Transverse colon (tissue), 4 donors: ENCODE data around the gene PLXNA2.

ENCODE experiments used
- EP300 ChIP-seq: sonication (generic); formaldehyde crosslinking; IDR thresholded peaks from one replicate; pipeline ENCODE4 v1.6.1; 2017; ENCODE audit warnings: antibody characterized with exemption, low read depth
- POLR2A ChIP-seq: fragments of 450-650 bp; IDR thresholded peaks from one replicate; pipeline ENCODE4 v1.6.1; 2016; ENCODE audit warnings: antibody characterized with exemption, mild to moderate bottlenecking, moderate library complexity
- POLR2AphosphoS5 ChIP-seq, 3 donors: sonication (generic); formaldehyde crosslinking; IDR thresholded peaks; one replicate each; pipeline ENCODE4 v1.6.1; 2016; ENCODE audit warnings: antibody characterized with exemption in 3 of 3
- TF ChIP-seq, protein P1 (sequence below), 5 experiments: fragments of 200-600 bp in 3 of 5; fragments of 450-650 bp in 2 of 5; sonication (generic) in 3 of 5; IDR thresholded peaks; 1 replicate in 2 of 5; 2 replicates in 3 of 5; pipeline ENCODE4 v1.5.1; 2016 to 2017; ENCODE audit warnings: antibody characterized with exemption in 5 of 5, inconsistent platforms in 3 of 5, mild to moderate bottlenecking in 2 of 5, moderate library complexity in 1 of 5

DNA sequence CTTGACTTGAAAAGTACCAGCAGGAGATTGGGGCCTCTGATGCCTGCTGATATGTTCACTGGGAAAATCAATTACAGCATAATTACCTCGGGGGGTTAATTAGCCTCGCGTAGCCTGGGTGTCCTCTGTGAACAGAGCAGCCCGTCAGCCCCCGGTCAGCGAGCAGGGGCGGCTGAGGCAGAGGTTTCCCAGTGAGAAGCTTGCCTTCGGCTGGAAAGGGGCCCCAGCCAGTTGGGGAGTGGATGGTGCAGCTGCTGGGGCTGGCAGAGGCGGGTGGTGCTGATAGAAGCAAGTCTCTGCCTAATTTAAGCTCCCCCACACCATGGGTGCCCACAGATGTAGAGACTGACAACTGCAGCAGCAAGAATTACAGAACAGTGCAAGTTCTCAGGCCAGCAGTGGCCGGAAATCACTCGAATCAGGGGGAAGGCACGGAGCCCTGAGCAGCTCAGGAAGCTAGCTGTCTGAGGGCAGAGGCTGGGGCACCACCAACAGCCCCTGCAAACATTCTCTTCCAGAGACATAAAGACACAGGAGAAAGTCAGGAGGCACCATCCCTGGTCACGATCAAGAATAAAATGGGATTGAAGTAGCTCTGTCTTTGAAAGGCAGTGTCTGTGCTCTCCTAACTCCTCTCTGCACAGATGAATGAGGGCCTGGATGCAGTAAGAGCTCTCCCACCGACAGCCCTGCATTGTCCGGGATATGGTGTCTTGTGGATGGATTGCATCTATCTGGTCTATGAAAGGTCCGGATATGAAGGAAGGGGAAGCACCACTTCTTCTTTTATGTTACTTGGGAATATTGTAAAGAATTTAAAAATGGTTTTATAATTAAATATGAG, 166.7 kb downstream of the PLXNA2 start:
- TF ChIP-seq POLR2A (no peak), POLR2AphosphoS5 (IDR thresholded peaks at IDR 0.05) (no peak), EP300 (no peak)
- TF ChIP-seq, protein P1, sequence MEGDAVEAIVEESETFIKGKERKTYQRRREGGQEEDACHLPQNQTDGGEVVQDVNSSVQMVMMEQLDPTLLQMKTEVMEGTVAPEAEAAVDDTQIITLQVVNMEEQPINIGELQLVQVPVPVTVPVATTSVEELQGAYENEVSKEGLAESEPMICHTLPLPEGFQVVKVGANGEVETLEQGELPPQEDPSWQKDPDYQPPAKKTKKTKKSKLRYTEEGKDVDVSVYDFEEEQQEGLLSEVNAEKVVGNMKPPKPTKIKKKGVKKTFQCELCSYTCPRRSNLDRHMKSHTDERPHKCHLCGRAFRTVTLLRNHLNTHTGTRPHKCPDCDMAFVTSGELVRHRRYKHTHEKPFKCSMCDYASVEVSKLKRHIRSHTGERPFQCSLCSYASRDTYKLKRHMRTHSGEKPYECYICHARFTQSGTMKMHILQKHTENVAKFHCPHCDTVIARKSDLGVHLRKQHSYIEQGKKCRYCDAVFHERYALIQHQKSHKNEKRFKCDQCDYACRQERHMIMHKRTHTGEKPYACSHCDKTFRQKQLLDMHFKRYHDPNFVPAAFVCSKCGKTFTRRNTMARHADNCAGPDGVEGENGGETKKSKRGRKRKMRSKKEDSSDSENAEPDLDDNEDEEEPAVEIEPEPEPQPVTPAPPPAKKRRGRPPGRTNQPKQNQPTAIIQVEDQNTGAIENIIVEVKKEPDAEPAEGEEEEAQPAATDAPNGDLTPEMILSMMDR (IDR thresholded peaks at IDR 0.05), result no peak
